GM10847 (cell line): Measurements from ENCODE around the gene NLGN4X.

Source experiments
- POLR2A ChIP-seq: IDR thresholded peaks from 2 replicates; pipeline ENCODE4 v1.6.1; 2011; ENCODE audit not compliant: insufficient read length; ENCODE audit errors: extremely low read depth

Gene NLGN4X

GRCh38 chrX:5867778-5868177 lies 360.9 kb downstream of the NLGN4X start:
- no peak for TF ChIP-seq POLR2A

- no peak for TF ChIP-seq POLR2A
These were observed 371.4 kb downstream of the NLGN4X start for GRCh38 chrX:5857232-5857631.

DNA sequence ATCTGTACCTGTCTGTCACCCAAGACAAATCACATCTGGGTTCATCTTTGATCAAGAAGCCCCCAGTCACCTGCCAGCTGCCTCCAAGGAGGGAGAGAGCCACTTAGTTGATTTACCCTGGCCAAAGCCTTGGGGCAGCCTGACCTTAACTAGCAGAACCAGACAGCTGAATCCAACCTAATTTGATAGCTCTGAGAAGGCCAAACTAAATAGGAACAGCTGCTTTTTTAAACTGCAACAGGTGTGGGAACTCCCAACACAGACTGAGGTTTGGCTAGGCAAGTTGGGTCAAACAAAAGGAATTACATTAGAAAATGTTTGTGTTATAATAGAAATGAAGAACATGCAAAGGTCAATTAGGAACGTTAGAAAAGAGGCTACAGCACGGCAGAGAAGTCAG lies 375.7 kb downstream of the NLGN4X start:
- TF ChIP-seq POLR2A = no peak

- no peak for TF ChIP-seq POLR2A
These were observed 386.1 kb downstream of the NLGN4X start for GRCh38 chrX:5842601-5843000.
